GM23248 (cell line): ENCODE measurements around the gene ZNF385A. TPM values are rescaled to one million over a fixed set of nuclear protein-coding genes. Genes with fewer than 3 reads are reported as not detected.

ENCODE experiments used
- DNase-seq: peaks from one replicate; pipeline ENCODE4 v3.0.0-alpha.2; 2015
- H2AFZ ChIP-seq: fragments of 200-600 bp; sonication (generic); 2 replicates; pipeline ENCODE4 v1.6.1; 2016; ENCODE audit warnings: antibody characterized with exemption
- H3F3A ChIP-seq: fragments of 200-600 bp; sonication (generic); 2 replicates; pipeline ENCODE4 v1.6.1; 2016; ENCODE audit warnings: mild to moderate bottlenecking, antibody characterized with exemption, mixed run types; ENCODE audit not compliant: insufficient read depth
- H3K27ac ChIP-seq: fragments of 200-600 bp; sonication (generic); 2 replicates; pipeline ENCODE4 v1.5.1; 2016; ENCODE audit warnings: mild to moderate bottlenecking
- H3K27me3 ChIP-seq: fragments of 200-600 bp; sonication (generic); replicated peaks from 2 replicates; pipeline ENCODE4 v1.6.1; 2016; ENCODE audit warnings: mild to moderate bottlenecking; ENCODE audit not compliant: insufficient read depth
- H3K36me3 ChIP-seq: fragments of 200-600 bp; sonication (generic); 2 replicates; pipeline ENCODE4 v1.6.1; 2016; ENCODE audit warnings: low read depth, mild to moderate bottlenecking
- H3K4me1 ChIP-seq: fragments of 200-600 bp; sonication (generic); 2 replicates; pipeline ENCODE4 v1.6.1; 2016; ENCODE audit warnings: mild to moderate bottlenecking; ENCODE audit not compliant: insufficient read depth
- H3K4me2 ChIP-seq: fragments of 200-600 bp; sonication (generic); one replicate; pipeline ENCODE4 v1.6.1; 2016; ENCODE audit warnings: mild to moderate bottlenecking; ENCODE audit not compliant: unreplicated experiment
- H3K4me3 ChIP-seq: fragments of 200-600 bp; sonication (generic); 2 replicates; pipeline ENCODE4 v1.5.1; 2016; ENCODE audit warnings: mild to moderate bottlenecking
- H3K79me2 ChIP-seq: fragments of 200-600 bp; sonication (generic); 2 replicates; pipeline ENCODE4 v1.6.1; 2016; ENCODE audit warnings: mild to moderate bottlenecking; ENCODE audit not compliant: insufficient read depth
- H3K9ac ChIP-seq: fragments of 200-600 bp; sonication (generic); 2 replicates; pipeline ENCODE4 v1.6.1; 2016; ENCODE audit warnings: mild to moderate bottlenecking
- H3K9me2 ChIP-seq: fragments of 200-600 bp; sonication (generic); 2 replicates; pipeline ENCODE4 v1.6.1; 2016; ENCODE audit warnings: mixed run types, mild to moderate bottlenecking, moderate library complexity; ENCODE audit not compliant: insufficient read depth
- H3K9me3 ChIP-seq: fragments of 200-600 bp; sonication (generic); one replicate; pipeline ENCODE4 v1.6.1; 2017; ENCODE audit warnings: low read depth
- H4K20me1 ChIP-seq: fragments of 200-600 bp; sonication (generic); 2 replicates; pipeline ENCODE4 v1.6.0; 2016; ENCODE audit not compliant: insufficient read depth
- EZH2 ChIP-seq: fragments of 200-600 bp; sonication (generic); IDR thresholded peaks from 2 replicates; pipeline ENCODE4 v1.6.1; 2018; ENCODE audit warnings: antibody characterized with exemption, mild to moderate bottlenecking; ENCODE audit not compliant: insufficient read depth, poor library complexity, severe bottlenecking
- EZH2phosphoT487 ChIP-seq: fragments of 200-600 bp; sonication (generic); IDR thresholded peaks from 2 replicates; pipeline ENCODE4 v1.6.1; 2018; ENCODE audit warnings: antibody characterized with exemption, moderate library complexity, mild to moderate bottlenecking, low read depth; ENCODE audit not compliant: insufficient read depth
- WGBS, 2 experiments: methylation state at CpG; one replicate each; pipeline ENCODE4 v1.1.6; 2015 to 2017; ENCODE audit warnings: low lambda C conversion rate in 2 of 2, low coverage in 1 of 2; ENCODE audit errors: missing lambda C conversion rate in 2 of 2; 5-methylcytosine and 5-hydroxymethylcytosine counted together
- in situ Hi-C: fragments of 300-500 bp; cut with MboI; formaldehyde crosslinking; loops from 2 replicates; pipeline ENCODE4 v1.15.0; 2020
- polyA plus RNA-seq: library from polyadenylated mRNA; unstranded; fragments of >200 nt; fragmentation: Nextera tagmentation; extraction: Ambion mirVana; gene quantifications from 2 replicates; pipeline ENCODE4 v1.2.1, GENCODE V29; 2016
- total RNA-seq: library from RNA; depleted of rRNA; stranded (reverse); fragments of >200 nt; shearing (Covaris generic); gene quantifications from 2 replicates; pipeline ENCODE4 v1.2.3, GENCODE V29; 2014

Gene ZNF385A
- total and polyA plus RNA-seq, 2 experiments from 2014 or later = 1.8 to 3.1 TPM

- peaks cover 79% of the 10 kb centered on the region for H3K4me1 ChIP-seq
- H3K9ac ChIP-seq = peak overlapping the region; percentile 98
- H3K36me3 ChIP-seq = no peaks in the 10 kb centered on the region
- 44% methylated on average over 5 of the region's 5 CpGs for WGBS, 2 experiments
- H3K27me3 ChIP-seq = no peaks in the 10 kb centered on the region
- no peak overlapping the region for H2AFZ ChIP-seq
- peak overlapping the region; percentile 86 for H3K4me2 ChIP-seq
- H3F3A ChIP-seq = peaks cover 71% of the 10 kb centered on the region
- no peaks in the 10 kb centered on the region for H3K9me2 ChIP-seq
- peak overlapping the region; percentile 98 for H3K27ac ChIP-seq
- in situ Hi-C loops = no loop called here
- peaks cover 8% of the 10 kb centered on the region; the same call in 1 of the 2 replicates for H4K20me1 ChIP-seq
- DNase-seq = peak; percentile 40
- H3K4me3 ChIP-seq = peak overlapping the region; percentile 97
- TF ChIP-seq EZH2 = no peak
- TF ChIP-seq EZH2phosphoT487 = no peak
- no peaks in the 10 kb centered on the region for H3K9me3 ChIP-seq
- H3K79me2 ChIP-seq = peaks cover 83% of the 10 kb centered on the region
Measured at GRCh38 chr12:54416687-54417603, 32.4 kb upstream of the ZNF385A start.

DNA sequence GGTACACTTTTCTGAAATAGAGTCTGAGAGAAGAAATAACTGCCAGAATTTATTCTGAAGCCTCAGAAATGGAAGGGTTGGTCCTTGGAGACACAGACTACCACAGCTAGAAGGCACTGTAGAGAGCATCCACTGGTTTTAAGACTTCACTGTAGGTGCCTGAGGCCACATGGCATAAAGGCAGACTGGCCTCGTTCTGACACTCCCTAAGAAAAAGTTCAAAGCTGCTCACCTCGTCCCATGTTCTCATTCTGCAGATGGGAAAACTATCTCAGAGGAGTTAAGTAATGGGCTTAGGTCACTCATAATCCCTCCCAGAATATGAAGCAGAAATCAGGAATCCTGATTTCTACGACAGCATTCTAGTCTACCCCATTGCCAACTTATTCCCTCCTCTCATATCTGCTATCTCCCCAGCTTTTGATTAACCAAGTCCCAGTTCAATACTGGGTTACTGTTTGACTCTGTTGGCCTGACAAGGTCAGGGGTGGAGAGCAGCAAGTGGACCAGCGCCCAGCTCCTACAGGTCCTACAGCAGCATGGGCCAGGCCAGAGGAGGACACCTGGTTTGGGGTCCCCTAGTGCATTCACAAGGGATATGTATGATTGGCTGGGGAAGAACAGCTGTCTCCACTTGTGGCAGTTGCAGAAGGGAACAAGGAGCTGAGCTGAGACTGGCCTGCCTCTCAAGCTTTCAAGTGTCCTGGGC, 30.8 kb upstream of the ZNF385A start:
- Histone ChIP-seq H2AFZ (no peak overlapping the region), H3K9me3 (no peaks in the 10 kb centered on the region), H3K36me3 (peaks cover 7% of the 10 kb centered on the region; the same call in 1 of the 2 replicates), H3K9ac (peak overlapping the region; percentile 98), H3K4me3 (peak overlapping the region; percentile 97; the same call in 1 of the 2 replicates), H3K79me2 (peaks cover 93% of the 10 kb centered on the region), H3K4me2 (peak overlapping the region; percentile 86), H4K20me1 (peaks cover 8% of the 10 kb centered on the region; the same call in 1 of the 2 replicates), H3K4me1 (peaks cover 75% of the 10 kb centered on the region), H3K9me2 (no peaks in the 10 kb centered on the region), H3K27me3 (no peaks in the 10 kb centered on the region), H3K27ac (peak overlapping the region; percentile 98), H3F3A (peaks cover 69% of the 10 kb centered on the region)
- DNase-seq = peak; percentile 60
- WGBS, 2 experiments = 28 to 40% methylated on average over 4 of the region's 4 CpGs
- no peak for TF ChIP-seq EZH2
- in situ Hi-C loops = no loop called here

DNA sequence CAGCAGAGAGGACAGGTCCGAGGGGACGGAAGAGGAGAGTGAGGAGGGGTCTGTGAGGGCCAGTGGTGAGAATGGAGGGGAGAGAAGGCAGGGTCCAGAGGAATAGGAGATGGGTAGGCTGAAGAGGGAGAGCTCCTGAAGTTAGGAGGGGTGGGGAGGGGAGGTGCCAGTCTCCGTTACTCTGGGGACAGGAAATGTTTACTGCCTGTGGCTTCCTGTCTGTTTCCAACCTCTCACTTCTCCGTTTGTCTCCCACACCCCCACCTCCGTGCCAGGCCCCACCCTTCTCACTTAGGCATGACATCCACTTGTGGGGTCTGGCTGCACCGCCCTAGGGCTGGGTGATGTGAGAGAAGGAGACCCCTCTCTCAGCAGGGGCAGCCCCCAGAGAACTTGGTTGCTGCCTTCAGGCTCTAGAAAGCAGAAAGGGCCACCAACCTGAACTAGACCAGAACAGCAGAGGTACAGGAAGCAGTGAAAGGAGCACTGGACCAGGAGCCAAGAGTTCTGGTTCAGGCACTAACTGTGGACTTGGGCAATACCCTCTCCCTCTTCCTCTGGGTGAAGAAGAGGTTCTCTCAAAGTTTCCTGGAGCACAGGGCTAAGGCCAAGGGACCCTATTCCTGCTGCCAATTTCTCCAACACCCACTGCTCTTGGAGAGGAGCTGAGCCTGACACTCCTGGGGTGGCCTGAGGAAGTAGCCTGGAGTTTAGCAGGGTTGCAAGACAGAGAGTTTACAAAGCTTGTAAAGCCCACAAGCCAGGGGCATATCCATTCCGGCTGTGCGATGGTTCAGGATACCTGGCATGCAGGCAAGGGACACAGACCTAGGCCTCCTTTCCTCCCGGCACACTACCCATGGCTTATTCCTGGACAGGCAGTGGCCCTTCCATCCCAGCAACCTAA, 29.0 kb upstream of the ZNF385A start:
- TF ChIP-seq EZH2phosphoT487 = no peak
- no peak for TF ChIP-seq EZH2

More for the DNA sequence above, 29.0 kb upstream of the ZNF385A start:
- Histone ChIP-seq H3K9ac (peak overlapping the region; percentile 86), H2AFZ (no peak overlapping the region), H3F3A (peaks cover 69% of the 10 kb centered on the region), H3K36me3 (peaks cover 12% of the 10 kb centered on the region; the same call in 1 of the 2 replicates), H3K79me2 (peaks cover 94% of the 10 kb centered on the region), H3K27ac (peak overlapping the region; percentile 98), H3K9me2 (no peaks in the 10 kb centered on the region), H3K27me3 (no peaks in the 10 kb centered on the region), H3K9me3 (no peaks in the 10 kb centered on the region), H3K4me3 (peak overlapping the region; percentile 57), H3K4me2 (peak overlapping the region; percentile 90), H4K20me1 (peaks cover 8% of the 10 kb centered on the region; the same call in 1 of the 2 replicates), H3K4me1 (peaks cover 66% of the 10 kb centered on the region)
- peak; percentile 69 for DNase-seq
- in situ Hi-C loops = no loop called here
- 26 to 35% methylated on average over 9 of the region's 9 CpGs for WGBS, 2 experiments
